ENCODE results near the gene SNX17.

SNX17 gene

DNA sequence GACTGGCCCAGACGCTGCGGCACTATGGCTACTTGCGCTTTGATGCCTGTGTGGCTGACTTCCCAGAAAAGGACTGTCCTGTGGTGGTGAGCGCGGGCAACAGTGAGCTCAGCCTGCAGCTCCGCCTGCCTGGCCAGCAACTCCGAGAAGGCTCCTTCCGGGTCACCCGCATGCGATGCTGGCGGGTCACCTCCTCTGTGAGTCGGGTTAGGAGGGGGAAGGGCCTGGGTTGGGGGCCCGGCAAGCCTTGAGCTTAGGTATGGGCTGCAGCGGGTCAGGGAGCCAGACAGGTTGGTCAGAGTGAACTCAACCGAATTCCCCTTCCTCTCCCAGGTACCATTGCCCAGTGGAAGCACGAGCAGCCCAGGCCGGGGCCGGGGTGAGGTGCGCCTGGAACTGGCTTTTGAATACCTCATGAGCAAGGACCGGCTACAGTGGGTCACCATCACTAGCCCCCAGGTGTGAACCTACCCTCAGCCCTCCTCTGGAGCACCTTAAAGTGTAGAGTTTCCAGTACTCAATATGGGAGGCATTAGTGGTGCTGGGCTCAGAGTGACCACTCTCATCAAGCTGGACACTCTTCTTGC is 5.2 kb downstream of the SNX17 start:
- Histone ChIP-seq H3K4me3 (ENCODE audit: low read depth, low read length, poor library complexity, severe bottlenecking) (no peak overlapping the region), H3K4me1 (ENCODE audit: insufficient read depth, low read length, severe bottlenecking) (peaks cover 31% of the 10 kb centered on the region), H3K4me2 (ENCODE audit: low read length) (no peak overlapping the region), H3F3A (ENCODE audit: insufficient read depth, low read length) (no peaks in the 10 kb centered on the region), H2AFZ (ENCODE audit: low read length) (no peak overlapping the region), H4K20me1 (ENCODE audit: insufficient read depth, low read length) (no peaks in the 10 kb centered on the region), H3K9ac (ENCODE audit: low read length) (no peak overlapping the region), H3K27ac (ENCODE audit: low read depth, low read length, poor library complexity, severe bottlenecking) (no peak overlapping the region), H3K9me3 (ENCODE audit: low read length) (no peaks in the 10 kb centered on the region), H3K79me2 (ENCODE audit: insufficient read depth, low read length) (no peaks in the 10 kb centered on the region), H3K36me3 (ENCODE audit: insufficient read depth, low read length) (peaks cover 78% of the 10 kb centered on the region), H3K27me3 (ENCODE audit: insufficient read depth, low read length) (no peaks in the 10 kb centered on the region), H3K9me2 (ENCODE audit: low read depth, low read length) (no peaks in the 10 kb centered on the region)
- TF ChIP-seq, protein P1, sequence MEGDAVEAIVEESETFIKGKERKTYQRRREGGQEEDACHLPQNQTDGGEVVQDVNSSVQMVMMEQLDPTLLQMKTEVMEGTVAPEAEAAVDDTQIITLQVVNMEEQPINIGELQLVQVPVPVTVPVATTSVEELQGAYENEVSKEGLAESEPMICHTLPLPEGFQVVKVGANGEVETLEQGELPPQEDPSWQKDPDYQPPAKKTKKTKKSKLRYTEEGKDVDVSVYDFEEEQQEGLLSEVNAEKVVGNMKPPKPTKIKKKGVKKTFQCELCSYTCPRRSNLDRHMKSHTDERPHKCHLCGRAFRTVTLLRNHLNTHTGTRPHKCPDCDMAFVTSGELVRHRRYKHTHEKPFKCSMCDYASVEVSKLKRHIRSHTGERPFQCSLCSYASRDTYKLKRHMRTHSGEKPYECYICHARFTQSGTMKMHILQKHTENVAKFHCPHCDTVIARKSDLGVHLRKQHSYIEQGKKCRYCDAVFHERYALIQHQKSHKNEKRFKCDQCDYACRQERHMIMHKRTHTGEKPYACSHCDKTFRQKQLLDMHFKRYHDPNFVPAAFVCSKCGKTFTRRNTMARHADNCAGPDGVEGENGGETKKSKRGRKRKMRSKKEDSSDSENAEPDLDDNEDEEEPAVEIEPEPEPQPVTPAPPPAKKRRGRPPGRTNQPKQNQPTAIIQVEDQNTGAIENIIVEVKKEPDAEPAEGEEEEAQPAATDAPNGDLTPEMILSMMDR (IDR thresholded peaks at IDR 0.05; ENCODE audit: low read length), result no peak
- TF ChIP-seq EZH2 (IDR thresholded peaks at IDR 0.05; ENCODE audit: borderline replicate concordance, low read length), result no peak

DNA sequence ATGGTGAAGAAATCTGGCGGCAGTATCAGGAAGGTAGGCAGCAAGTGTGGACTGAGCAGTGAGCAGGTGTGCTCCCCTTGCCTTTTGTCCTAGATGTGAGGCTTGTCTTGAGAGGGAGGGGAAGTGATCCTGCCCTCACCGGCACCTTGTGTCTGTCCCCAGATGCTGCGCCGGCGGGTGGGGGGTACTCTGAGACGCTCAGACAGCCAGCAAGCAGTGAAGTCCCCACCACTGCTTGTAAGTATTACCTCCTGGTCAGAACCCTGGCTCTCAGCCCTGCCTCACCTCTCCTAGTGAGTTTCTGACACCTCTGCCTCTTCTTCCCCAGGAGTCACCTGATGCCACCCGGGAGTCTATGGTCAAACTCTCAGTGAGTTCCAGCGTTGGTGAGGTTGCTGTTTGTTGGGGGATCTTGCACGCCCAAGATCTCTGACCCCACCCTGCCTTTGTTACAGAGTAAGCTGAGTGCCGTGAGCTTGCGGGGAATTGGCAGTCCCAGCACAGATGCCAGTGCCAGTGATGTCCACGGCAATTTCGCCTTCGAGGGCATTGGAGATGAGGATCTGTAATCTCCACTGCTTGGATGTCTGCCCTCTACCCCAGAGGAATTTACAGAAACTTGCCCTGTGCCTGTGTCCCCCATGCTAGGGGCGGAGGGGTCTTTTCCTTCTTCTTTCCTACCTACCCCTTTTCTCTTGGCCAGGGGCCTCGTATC is 5.9 kb downstream of the SNX17 start:
- Histone ChIP-seq H3K9me3 (ENCODE audit: low read length) (no peaks in the 10 kb centered on the region), H3K27me3 (ENCODE audit: insufficient read depth, low read length) (no peaks in the 10 kb centered on the region), H2AFZ (ENCODE audit: low read length) (no peak overlapping the region), H3K9ac (ENCODE audit: low read length) (no peak overlapping the region), H3K9me2 (ENCODE audit: low read depth, low read length) (no peaks in the 10 kb centered on the region), H3K27ac (ENCODE audit: low read depth, low read length, poor library complexity, severe bottlenecking) (no peak overlapping the region), H3F3A (ENCODE audit: insufficient read depth, low read length) (no peaks in the 10 kb centered on the region), H3K36me3 (ENCODE audit: insufficient read depth, low read length) (peaks cover 83% of the 10 kb centered on the region), H3K4me1 (ENCODE audit: insufficient read depth, low read length, severe bottlenecking) (peaks cover 36% of the 10 kb centered on the region), H4K20me1 (ENCODE audit: insufficient read depth, low read length) (no peaks in the 10 kb centered on the region), H3K4me3 (ENCODE audit: low read depth, low read length, poor library complexity, severe bottlenecking) (no peak overlapping the region), H3K79me2 (ENCODE audit: insufficient read depth, low read length) (no peaks in the 10 kb centered on the region), H3K4me2 (ENCODE audit: low read length) (no peak overlapping the region)
- TF ChIP-seq, protein P1 (IDR thresholded peaks at IDR 0.05; ENCODE audit: low read length), result no peak
- no peak for TF ChIP-seq EZH2 (IDR thresholded peaks at IDR 0.05; ENCODE audit: borderline replicate concordance, low read length)

DNA sequence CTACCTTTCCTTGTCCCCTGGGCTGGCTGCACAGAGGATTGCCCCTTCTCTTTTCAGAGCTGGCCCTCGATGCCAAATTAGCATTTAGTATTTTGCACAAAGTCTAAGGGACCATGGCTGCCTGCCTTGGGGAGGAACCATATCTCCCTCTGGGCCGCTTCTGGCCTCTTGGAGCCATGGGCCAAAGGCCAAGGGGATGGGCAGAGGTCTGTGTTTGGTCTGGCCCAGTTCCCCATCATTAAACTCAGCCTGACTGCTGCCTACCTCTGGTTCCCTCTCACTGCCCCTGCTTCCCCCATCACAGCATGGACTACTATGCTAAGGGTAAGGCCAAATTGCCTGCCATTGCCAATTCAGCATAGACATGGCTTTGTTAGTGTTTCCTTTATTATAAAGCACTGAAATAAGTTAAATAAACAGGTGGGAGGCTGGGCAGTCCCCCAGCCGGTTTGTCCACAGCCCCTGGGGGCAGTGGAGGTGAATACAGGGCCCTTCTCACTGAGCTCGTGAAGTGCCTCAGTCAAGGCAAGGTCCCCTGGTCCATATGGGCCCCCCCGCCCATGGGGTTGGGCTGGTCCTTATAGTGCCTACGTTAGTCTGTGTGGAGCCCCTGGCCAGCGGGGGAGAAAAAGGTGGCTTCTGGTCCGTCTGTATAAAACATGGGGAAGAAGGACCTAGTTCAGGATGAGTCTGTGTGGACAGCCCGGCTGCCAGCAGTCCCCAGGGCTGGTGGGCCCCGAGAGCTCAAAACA is 6.6 kb downstream of the SNX17 start:
- TF ChIP-seq, protein P1 (IDR thresholded peaks at IDR 0.05; ENCODE audit: low read length), result no peak
- TF ChIP-seq EZH2 (IDR thresholded peaks at IDR 0.05; ENCODE audit: borderline replicate concordance, low read length), result no peak
- Histone ChIP-seq H3K4me2 (ENCODE audit: low read length) (no peak overlapping the region), H3K36me3 (ENCODE audit: insufficient read depth, low read length) (peaks cover 90% of the 10 kb centered on the region)

More for the DNA sequence above, 6.6 kb downstream of the SNX17 start:
- no peak overlapping the region for H3K27ac ChIP-seq (ENCODE audit: low read depth, low read length, poor library complexity, severe bottlenecking)
- no peaks in the 10 kb centered on the region for H3K27me3 ChIP-seq (ENCODE audit: insufficient read depth, low read length)
- no peaks in the 10 kb centered on the region for H3K9me2 ChIP-seq (ENCODE audit: low read depth, low read length)
- H3F3A ChIP-seq (ENCODE audit: insufficient read depth, low read length), result no peaks in the 10 kb centered on the region
- no peak overlapping the region for H3K9ac ChIP-seq (ENCODE audit: low read length)
- H3K4me1 ChIP-seq (ENCODE audit: insufficient read depth, low read length, severe bottlenecking), result peaks cover 30% of the 10 kb centered on the region
- H2AFZ ChIP-seq (ENCODE audit: low read length), result no peak overlapping the region
- no peaks in the 10 kb centered on the region for H4K20me1 ChIP-seq (ENCODE audit: insufficient read depth, low read length)
- no peaks in the 10 kb centered on the region for H3K79me2 ChIP-seq (ENCODE audit: insufficient read depth, low read length)
- H3K9me3 ChIP-seq (ENCODE audit: low read length), result no peaks in the 10 kb centered on the region
- H3K4me3 ChIP-seq (ENCODE audit: low read depth, low read length, poor library complexity, severe bottlenecking), result no peak overlapping the region
